Motor neuron (in vitro differentiated cells): ENCODE results near the gene ZCCHC2. TPM values are rescaled to one million over a fixed set of nuclear protein-coding genes. Genes with fewer than 3 reads are reported as not detected.

Experiments
- ATAC-seq, 8 experiments: fragments of 200-7000 bp; cut with Tn5 transposase; replicated peaks in 6 of 8; 2 replicates each; pipeline ENCODE4 v1.8.0; 2021; ENCODE audit warnings: mild to moderate bottlenecking in 8 of 8, moderate library complexity in 8 of 8
- H3K27ac ChIP-seq, 2 donors: fragments of 250-450 bp; sonication (Bioruptor Pico); 2 replicates each; pipeline ENCODE4 v1.9.0; 2021; ENCODE audit warnings: antibody characterized with exemption in 2 of 2, mild to moderate bottlenecking in 2 of 2, moderate library complexity in 1 of 2
- H3K4me1 ChIP-seq, 2 donors: fragments of 250-450 bp; sonication (Bioruptor Pico); replicated peaks in 1 of 2; 2 replicates each; pipeline ENCODE4 v1.6.1; 2021; ENCODE audit warnings: antibody characterized with exemption in 2 of 2, mild to moderate bottlenecking in 2 of 2, moderate library complexity in 1 of 2
- H3K4me3 ChIP-seq, 5 donors: fragments of 250-450 bp; sonication (Bioruptor Pico); 2 replicates each; pipeline ENCODE4 v1.9.0; 2021; ENCODE audit warnings: antibody characterized with exemption in 5 of 5, mild to moderate bottlenecking in 5 of 5, moderate library complexity in 4 of 5
- WGBS, 10 experiments: fragments of 450-650 bp; shearing (Covaris generic); methylation state at CpG; one replicate each; pipeline ENCODE4 v1.0.0; 2022; 5-methylcytosine and 5-hydroxymethylcytosine counted together
- in situ Hi-C, 9 experiments: fragments of 400-800 bp; cut with MboI; loops; one replicate each; pipeline ENCODE4 v1.15.0; 2021; ENCODE audit warnings: low sequenced_read_pairs in 9 of 9, low pct_unique_long_range_greater_than_20kb in 2 of 9; ENCODE audit not compliant: unreplicated experiment in 9 of 9
- total RNA-seq, 8 experiments: library from RNA; unstranded; fragments of 300-600 nt; gene quantifications; 2 replicates each; pipeline versions ENCODE4 v1.2.3 to v1.2.4, GENCODE V29; 2022

The ZCCHC2 gene
- total RNA-seq, 8 experiments from 2014 or later: 6.0 to 18.2 (median 12.0) TPM

GRCh38 chr18:62590799-62591590 lies 68.2 kb downstream of the ZCCHC2 start:
- H3K4me1 ChIP-seq: no peaks in the 10 kb centered on the region
- no peak overlapping the region for H3K4me3 ChIP-seq
- no peak for ATAC-seq
- 64 to 92% (median 81%) methylated on average over 2 to 11 of the region's 15 CpGs; no CpG with 5 or more reads in 1 of the 10 experiments for WGBS, 10 experiments
- no peak overlapping the region for H3K27ac ChIP-seq
- in situ Hi-C loops: loop anchor here in 8 of 9 experiments (25.0 kb wide), 2 partner anchors 396 to 404 kb away; partner anchors contain the start of genes PIGN (in 1 of the 8) and RELCH (in 1 of the 8)

- in situ Hi-C loops: loop anchor here in 8 of 9 experiments (25.0 kb wide), 2 partner anchors 391 to 409 kb away; partner anchors contain the start of genes PIGN (in 1 of the 8) and RELCH (in 1 of the 8)
Observed at GRCh38 chr18:62596145-62597005, 73.5 kb downstream of the ZCCHC2 start.

GRCh38 chr18:62601871-62602270 lies 79.0 kb downstream of the ZCCHC2 start:
- H3K4me1 ChIP-seq: peaks cover 0 to 11% of the 10 kb centered on the region in 2 donors
- ATAC-seq: no peak
- no peak overlapping the region for H3K4me3 ChIP-seq
- no peak overlapping the region for H3K27ac ChIP-seq
- 41 to 82% (median 55%) methylated on average over 2 to 7 of the region's 8 CpGs; no CpG with 5 or more reads in 1 of the 10 experiments for WGBS, 10 experiments
- in situ Hi-C loops: no loop called here

More at GRCh38 chr18:62596145-62597005, 73.5 kb downstream of the ZCCHC2 start:
- Histone ChIP-seq H3K27ac (no peak overlapping the region), H3K4me3 (peak overlapping the region; percentile 19 to 35 (median 27)), H3K4me1 (no peaks in the 10 kb centered on the region)
- peak; percentile 54 to 87 (median 72) for ATAC-seq
- WGBS, 10 experiments: 0 to 26% (median 6%) methylated on average over 2 to 20 of the region's 90 CpGs; no CpG with 5 or more reads in 5 of the 10 experiments

- Histone ChIP-seq H3K27ac (no peak overlapping the region), H3K4me1 (peaks cover 0 to 11% of the 10 kb centered on the region in 2 donors), H3K4me3 (no peak overlapping the region)
- in situ Hi-C loops: no loop called here
- 71 to 100% (median 87%) methylated on average over 1 to 6 of the region's 8 CpGs; no CpG with 5 or more reads in 3 of the 10 experiments for WGBS, 10 experiments
- no peak for ATAC-seq
Observed at GRCh38 chr18:62602706-62603105, 79.9 kb downstream of the ZCCHC2 start.

- no peak overlapping the region for H3K27ac ChIP-seq
- H3K4me1 ChIP-seq: peaks cover 0 to 11% of the 10 kb centered on the region in 2 donors
- WGBS, 10 experiments: 53 to 100% (median 74%) methylated on average over 1 to 5 of the region's 6 CpGs; no CpG with 5 or more reads in 2 of the 10 experiments
- H3K4me3 ChIP-seq: no peak overlapping the region
- no peak for ATAC-seq
- in situ Hi-C loops: no loop called here
Observed at GRCh38 chr18:62603211-62603610, 80.4 kb downstream of the ZCCHC2 start.

- no peak for ATAC-seq
- Histone ChIP-seq H3K4me3 (no peak overlapping the region), H3K27ac (no peak overlapping the region), H3K4me1 (peaks cover 0 to 11% of the 10 kb centered on the region in 2 donors)
- in situ Hi-C loops: no loop called here
- 80 to 100% (median 95%) methylated on average over 2 to 10 of the region's 13 CpGs; no CpG with 5 or more reads in 4 of the 10 experiments for WGBS, 10 experiments
Observed at GRCh38 chr18:62603979-62604378, 81.2 kb downstream of the ZCCHC2 start.

- peaks cover 9 to 20% of the 10 kb centered on the region in 2 donors for H3K4me1 ChIP-seq
- WGBS, 10 experiments: 42 to 100% (median 68%) methylated on average over 2 to 7 of the region's 12 CpGs; no CpG with 5 or more reads in 3 of the 10 experiments
- H3K4me3 ChIP-seq: no peak overlapping the region
- peak in 5 of 8 experiments; percentile 33 to 94 (median 44) for ATAC-seq
- in situ Hi-C loops: no loop called here
- H3K27ac ChIP-seq: no peak overlapping the region
Observed at GRCh38 chr18:62605685-62606084, 82.9 kb downstream of the ZCCHC2 start.

- in situ Hi-C loops: no loop called here
- no peak overlapping the region for H3K27ac ChIP-seq
- H3K4me1 ChIP-seq: peaks cover 13 to 25% of the 10 kb centered on the region in 2 donors
- no peak overlapping the region for H3K4me3 ChIP-seq
- WGBS, 10 experiments: 71 to 100% (median 80%) methylated on average over 1 of the region's 3 CpGs; no CpG with 5 or more reads in 7 of the 10 experiments
- ATAC-seq: peak in 3 of 8 experiments; percentile 14 to 20 (median 15)
Observed at GRCh38 chr18:62606106-62606505, 83.3 kb downstream of the ZCCHC2 start.

GRCh38 chr18:62607302-62607701 lies 84.5 kb downstream of the ZCCHC2 start:
- in situ Hi-C loops: no loop called here
- Histone ChIP-seq H3K4me3 (no peak overlapping the region), H3K4me1 (peaks cover 20 to 37% of the 10 kb centered on the region in 2 donors), H3K27ac (no peak overlapping the region)
- no peak for ATAC-seq
- 89 to 100% (median 95%) methylated on average over 2 to 9 of the region's 13 CpGs; no CpG with 5 or more reads in 6 of the 10 experiments for WGBS, 10 experiments

GRCh38 chr18:62607708-62608428 lies 85.0 kb downstream of the ZCCHC2 start:
- 80 to 100% (median 93%) methylated on average over 1 to 9 of the region's 9 CpGs for WGBS, 10 experiments
- Histone ChIP-seq H3K4me1 (peaks cover 20 to 39% of the 10 kb centered on the region in 2 donors), H3K27ac (no peak overlapping the region), H3K4me3 (no peak overlapping the region)
- in situ Hi-C loops: no loop called here
- no peak for ATAC-seq

GRCh38 chr18:62609764-62610163 lies 86.9 kb downstream of the ZCCHC2 start:
- Histone ChIP-seq H3K4me1 (peaks cover 20 to 39% of the 10 kb centered on the region in 2 donors), H3K27ac (no peak overlapping the region), H3K4me3 (no peak overlapping the region)
- in situ Hi-C loops: no loop called here
- 20 to 100% (median 90%) methylated on average over 1 to 2 of the region's 2 CpGs; no CpG with 5 or more reads in 3 of the 10 experiments for WGBS, 10 experiments
- ATAC-seq: no peak

GRCh38 chr18:62610351-62610700 lies 87.5 kb downstream of the ZCCHC2 start:
- H3K4me1 ChIP-seq: peaks cover 20 to 39% of the 10 kb centered on the region in 2 donors
- WGBS, 10 experiments: 17 to 80% (median 39%) methylated on average over 1 to 3 of the region's 3 CpGs; no CpG with 5 or more reads in 5 of the 10 experiments
- in situ Hi-C loops: no loop called here
- peak overlapping the region in 1 of 2 donors; percentile 2 for H3K27ac ChIP-seq
- no peak overlapping the region for H3K4me3 ChIP-seq
- ATAC-seq: peak in 1 of 8 experiments; percentile 9
